Measurements from ENCODE around the gene APOBEC3B.

DNA sequence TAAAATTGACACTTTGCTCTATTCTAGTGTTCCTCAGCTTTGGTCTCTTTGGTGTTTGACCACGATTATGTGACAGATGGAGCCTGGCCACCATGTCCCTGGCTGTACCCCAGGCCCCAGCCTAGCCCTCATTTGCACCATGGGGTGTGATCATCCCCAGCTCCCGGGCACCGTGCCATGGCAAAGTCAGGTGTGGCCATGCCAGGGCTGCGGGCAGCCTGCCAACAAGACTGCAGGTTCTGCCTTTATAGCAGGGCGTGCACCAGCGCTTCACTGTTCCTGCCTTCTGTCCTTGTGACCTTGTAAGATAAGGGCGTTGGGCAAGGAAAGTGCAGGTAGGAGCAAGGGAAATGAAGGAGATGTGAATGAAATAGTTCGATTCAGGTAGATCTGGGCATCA is 47.1 kb upstream of the APOBEC3B start:
- TF ChIP-seq, protein P1, sequence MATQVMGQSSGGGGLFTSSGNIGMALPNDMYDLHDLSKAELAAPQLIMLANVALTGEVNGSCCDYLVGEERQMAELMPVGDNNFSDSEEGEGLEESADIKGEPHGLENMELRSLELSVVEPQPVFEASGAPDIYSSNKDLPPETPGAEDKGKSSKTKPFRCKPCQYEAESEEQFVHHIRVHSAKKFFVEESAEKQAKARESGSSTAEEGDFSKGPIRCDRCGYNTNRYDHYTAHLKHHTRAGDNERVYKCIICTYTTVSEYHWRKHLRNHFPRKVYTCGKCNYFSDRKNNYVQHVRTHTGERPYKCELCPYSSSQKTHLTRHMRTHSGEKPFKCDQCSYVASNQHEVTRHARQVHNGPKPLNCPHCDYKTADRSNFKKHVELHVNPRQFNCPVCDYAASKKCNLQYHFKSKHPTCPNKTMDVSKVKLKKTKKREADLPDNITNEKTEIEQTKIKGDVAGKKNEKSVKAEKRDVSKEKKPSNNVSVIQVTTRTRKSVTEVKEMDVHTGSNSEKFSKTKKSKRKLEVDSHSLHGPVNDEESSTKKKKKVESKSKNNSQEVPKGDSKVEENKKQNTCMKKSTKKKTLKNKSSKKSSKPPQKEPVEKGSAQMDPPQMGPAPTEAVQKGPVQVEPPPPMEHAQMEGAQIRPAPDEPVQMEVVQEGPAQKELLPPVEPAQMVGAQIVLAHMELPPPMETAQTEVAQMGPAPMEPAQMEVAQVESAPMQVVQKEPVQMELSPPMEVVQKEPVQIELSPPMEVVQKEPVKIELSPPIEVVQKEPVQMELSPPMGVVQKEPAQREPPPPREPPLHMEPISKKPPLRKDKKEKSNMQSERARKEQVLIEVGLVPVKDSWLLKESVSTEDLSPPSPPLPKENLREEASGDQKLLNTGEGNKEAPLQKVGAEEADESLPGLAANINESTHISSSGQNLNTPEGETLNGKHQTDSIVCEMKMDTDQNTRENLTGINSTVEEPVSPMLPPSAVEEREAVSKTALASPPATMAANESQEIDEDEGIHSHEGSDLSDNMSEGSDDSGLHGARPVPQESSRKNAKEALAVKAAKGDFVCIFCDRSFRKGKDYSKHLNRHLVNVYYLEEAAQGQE (IDR thresholded peaks at IDR 0.05; ENCODE audit: borderline replicate concordance) = no peak
- TF ChIP-seq, protein P2, sequence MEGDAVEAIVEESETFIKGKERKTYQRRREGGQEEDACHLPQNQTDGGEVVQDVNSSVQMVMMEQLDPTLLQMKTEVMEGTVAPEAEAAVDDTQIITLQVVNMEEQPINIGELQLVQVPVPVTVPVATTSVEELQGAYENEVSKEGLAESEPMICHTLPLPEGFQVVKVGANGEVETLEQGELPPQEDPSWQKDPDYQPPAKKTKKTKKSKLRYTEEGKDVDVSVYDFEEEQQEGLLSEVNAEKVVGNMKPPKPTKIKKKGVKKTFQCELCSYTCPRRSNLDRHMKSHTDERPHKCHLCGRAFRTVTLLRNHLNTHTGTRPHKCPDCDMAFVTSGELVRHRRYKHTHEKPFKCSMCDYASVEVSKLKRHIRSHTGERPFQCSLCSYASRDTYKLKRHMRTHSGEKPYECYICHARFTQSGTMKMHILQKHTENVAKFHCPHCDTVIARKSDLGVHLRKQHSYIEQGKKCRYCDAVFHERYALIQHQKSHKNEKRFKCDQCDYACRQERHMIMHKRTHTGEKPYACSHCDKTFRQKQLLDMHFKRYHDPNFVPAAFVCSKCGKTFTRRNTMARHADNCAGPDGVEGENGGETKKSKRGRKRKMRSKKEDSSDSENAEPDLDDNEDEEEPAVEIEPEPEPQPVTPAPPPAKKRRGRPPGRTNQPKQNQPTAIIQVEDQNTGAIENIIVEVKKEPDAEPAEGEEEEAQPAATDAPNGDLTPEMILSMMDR (IDR thresholded peaks at IDR 0.05; ENCODE audit: poor library complexity, severe bottlenecking) = no peak
- no peak for TF ChIP-seq EZH2 (IDR thresholded peaks at IDR 0.05; ENCODE audit: borderline replicate concordance, insufficient read depth, low read length, poor library complexity, severe bottlenecking)

Data from neural cell (in vitro differentiated cells).